HG02678 (cell line): ENCODE results near the gene MPEG1.

Experiments
- ATAC-seq: cut with Tn5 transposase; IDR thresholded peaks from one replicate; pipeline ENCODE4 v1.9.1; 2021; ENCODE audit warnings: mild to moderate bottlenecking, moderate library complexity; ENCODE audit not compliant: unreplicated experiment

Gene MPEG1

GRCh38 chr11:59173080-59173963 lies 39.4 kb downstream of the MPEG1 start:
- peak; percentile 3 for ATAC-seq

DNA sequence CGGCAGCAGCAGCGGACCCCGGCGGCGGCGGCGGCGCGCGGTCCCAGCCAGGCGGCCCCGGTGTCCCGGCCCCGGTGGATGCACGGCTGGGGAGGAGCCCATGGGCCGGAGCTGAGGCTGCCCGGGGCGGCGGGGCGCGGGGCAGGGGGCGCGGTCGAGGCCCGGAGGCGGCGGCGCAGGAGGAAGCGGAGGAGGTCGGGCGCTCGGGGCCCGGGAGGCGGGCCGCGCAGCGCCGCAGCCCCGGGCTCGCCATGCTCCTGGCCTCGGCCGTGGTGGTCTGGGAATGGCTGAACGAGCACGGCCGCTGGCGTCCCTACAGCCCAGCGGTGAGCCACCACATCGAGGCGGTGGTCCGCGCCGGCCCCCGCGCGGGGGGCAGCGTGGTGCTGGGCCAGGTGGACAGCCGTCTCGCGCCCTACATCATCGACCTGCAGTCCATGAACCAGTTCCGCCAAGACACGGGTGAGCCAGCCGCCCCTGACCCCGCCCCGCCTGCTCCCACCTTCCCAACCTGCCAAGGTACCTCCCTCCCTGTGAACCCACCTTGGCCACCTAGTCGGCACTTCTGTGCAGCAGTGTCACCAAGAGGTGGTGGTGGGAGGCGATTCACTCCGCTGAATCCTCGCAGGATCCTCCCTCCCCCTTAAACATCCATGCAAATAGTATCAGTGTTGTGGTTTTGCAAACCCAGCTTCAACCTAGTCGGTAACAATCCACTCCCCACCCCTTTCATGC lies 40.2 kb downstream of the MPEG1 start:
- ATAC-seq, result peak; percentile 30

- ATAC-seq, result peak; percentile 73
Observed at GRCh38 chr11:59171508-59172322, 41.0 kb downstream of the MPEG1 start, which contains the start of gene DTX4. Gene DTX4 (plus strand): TSS chr11:59172132. CDS start chr11:59172596, 464 bp downstream.

DNA sequence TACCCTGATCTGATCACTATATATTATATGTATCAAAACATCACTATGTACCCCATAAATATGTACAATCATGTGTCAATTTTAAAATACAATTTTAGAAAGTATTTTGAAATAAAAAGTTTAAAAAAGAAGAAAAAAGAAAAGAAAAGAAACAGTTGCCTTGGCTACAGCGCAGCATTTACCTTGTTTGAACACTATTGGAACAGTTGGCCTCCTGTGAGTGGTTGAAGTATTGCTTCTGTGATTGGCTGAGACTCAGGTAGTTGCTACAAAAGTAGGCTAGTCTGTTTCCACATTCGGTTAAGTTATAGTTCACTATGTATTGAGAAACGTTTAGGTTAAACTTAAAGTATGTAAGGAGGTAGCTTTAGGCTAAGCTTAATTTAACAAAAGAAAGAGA lies 48.7 kb downstream of the MPEG1 start:
- no peak for ATAC-seq
